8988T (cell line): Measurements from ENCODE around the gene NUAK1.
A peak's percentile ranks its signal among the peaks of the same experiment; 100 is the strongest.
"Not testable (repeated sequence)": the region's sequence is repeated elsewhere in the genome, so short reads cannot be mapped to it uniquely, and the experiment has no call there.

Experiments used
- DNase-seq: peaks from one replicate; pipeline ENCODE4 v3.0.0; 2011

NUAK1 gene

GRCh38 chr12:106146987-106147386, 8.2 kb upstream of the NUAK1 start:
- no peak for DNase-seq

DNA sequence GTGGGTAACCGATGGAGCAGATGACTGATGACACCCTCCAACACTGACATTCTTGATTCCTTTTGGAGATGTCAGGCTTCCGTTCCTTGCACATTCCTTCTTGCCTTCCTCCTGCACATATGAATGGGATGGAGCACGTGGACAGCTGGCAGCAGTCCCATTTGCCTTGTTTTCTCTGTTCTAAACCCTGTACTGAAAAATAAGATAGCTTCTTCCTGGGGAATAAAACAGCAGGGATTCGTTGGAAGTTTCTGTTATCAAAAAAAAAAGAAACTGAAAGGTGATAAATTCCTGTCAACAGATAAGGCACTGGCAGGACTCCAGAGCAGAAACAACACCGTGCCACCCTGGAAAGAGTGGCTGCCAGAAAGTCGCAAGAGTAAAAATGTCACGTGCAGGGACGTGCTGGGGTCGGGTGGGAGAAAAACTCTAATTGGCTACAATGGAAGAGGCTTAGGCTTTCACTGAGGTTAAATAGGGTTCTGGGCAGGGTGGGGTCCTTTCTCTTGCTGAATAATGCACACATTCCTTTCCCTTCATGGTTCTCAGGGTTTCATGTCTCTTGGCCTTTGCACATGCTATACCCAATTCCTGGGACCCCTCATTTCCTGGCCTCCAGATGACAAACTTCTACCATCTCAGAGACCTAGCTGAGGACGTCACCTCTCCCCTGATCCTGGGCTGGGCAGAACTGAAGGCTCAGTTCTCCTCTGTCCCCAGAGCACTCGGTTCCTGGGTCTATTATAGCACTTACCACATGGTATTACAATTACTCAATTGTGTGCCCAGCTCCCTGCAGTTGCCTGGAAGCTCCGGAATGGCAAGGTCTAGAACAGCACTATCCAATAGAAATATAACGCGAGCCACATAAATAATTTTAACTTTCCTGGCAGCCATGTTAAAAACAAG, 7.0 kb upstream of the NUAK1 start:
- no peak for DNase-seq

- no peak for DNase-seq
Observed at GRCh38 chr12:106144847-106145246, 6.1 kb upstream of the NUAK1 start.

GRCh38 chr12:106142591-106143261, 4.0 kb upstream of the NUAK1 start:
- no peak for DNase-seq

GRCh38 chr12:106141920-106142319, 3.2 kb upstream of the NUAK1 start:
- not testable (repeated sequence) for DNase-seq

DNA sequence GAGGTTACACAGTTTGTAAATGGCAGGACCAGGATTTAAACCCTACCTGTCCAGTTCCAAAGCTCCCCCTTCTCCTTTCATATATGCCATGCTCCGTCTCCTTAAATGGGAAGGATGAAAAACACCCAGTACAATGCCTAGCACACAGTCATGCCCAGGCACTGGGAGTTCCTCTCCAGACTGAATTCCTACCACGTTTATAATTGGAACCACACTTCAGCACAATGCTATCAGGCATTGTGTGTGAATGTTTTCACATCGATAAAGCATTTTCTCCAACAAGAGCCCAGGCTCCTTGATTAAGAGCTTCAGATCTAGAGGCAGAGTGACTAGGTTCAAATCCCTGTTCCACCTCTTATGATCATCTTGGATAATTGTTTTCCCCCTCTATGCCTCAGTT, 2.7 kb upstream of the NUAK1 start:
- DNase-seq, result no peak

- DNase-seq, result no peak
Observed at GRCh38 chr12:106141003-106141402, 2.2 kb upstream of the NUAK1 start.

- DNase-seq, result no peak
Observed at GRCh38 chr12:106140223-106140986, 1.7 kb upstream of the NUAK1 start.

- DNase-seq, result peak; percentile 63
Observed at GRCh38 chr12:106139422-106140171, 843 bp upstream of the NUAK1 start.

DNA sequence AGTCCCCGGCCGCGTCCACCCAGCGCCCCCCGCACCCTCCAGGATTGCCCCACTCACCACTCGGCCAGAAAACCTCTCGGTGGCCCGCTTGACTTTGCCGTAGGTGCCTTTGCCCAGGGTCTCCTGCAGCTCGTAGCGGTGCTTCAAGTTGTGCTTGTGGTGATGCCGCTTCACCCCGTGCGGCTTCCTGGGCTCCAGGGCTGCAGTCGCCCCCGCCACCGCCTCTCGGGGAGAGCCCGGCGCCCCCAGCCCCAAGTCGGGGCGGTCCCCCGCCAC, 459 bp downstream of the NUAK1 start:
- no peak for DNase-seq

DNA sequence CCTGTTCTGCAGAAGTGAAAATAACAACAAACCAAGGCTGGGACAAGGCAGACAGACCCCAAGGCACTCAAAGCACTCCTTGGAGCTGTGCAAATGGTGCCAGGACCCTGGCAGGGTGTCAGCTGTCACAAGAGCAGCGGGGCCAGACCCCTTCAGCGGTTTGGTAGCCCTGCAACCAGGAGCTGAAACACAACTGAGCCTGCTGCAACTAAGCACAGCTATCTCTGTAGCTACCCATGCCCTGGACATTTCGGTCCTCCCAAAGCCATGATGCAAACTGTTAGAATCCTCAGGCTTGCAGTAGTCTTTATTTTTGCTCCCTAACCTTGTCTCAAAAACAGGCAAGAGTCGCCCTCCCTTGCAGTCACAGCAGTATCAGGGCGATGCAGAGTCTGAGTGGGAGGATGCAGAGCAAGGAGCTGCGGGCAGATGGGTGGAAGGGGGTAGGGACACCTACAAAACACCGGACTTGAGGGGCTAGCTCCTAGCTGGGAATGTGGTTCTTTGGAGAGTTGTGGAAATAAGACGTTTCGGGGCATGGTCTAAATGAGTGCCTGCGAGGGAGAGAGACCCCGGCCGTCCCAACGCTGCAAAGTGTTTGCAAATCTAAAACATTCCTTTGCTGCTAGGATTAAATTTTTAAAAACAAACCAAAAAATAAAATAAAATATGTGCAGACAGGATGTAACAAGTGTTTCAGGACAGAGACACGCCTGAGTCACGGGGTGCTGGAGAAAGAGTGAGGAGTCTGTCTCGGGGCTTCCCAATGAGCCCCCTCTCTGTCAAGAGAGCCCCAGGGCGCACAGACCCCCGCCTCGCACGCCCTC, 1.0 kb downstream of the NUAK1 start:
- DNase-seq, result no peak

DNA sequence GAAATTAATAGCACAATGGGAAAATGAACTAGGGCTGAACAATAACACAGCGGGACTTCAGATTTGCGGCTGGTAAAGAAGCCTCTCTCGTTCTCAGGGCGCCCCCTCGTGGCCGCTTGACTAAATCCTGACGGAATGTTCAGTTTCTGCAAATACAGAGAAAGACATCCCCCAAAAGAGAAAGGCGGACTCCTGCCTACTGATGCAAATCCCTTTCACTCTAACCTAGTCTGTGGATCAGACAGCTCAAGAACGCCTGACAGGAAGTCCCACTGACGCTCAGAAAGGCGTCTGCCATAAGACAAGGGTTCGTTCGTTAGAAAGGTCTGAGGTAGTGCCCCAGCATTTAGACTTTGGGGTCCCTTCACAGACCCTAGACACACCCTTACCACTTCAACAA, 2.5 kb downstream of the NUAK1 start:
- no peak for DNase-seq

GRCh38 chr12:106135781-106136180, 3.0 kb downstream of the NUAK1 start:
- DNase-seq, result no peak

GRCh38 chr12:106135075-106135474, 3.7 kb downstream of the NUAK1 start:
- DNase-seq, result no peak

GRCh38 chr12:106134294-106134949, 4.3 kb downstream of the NUAK1 start:
- DNase-seq, result no peak

GRCh38 chr12:106133136-106134087, 5.3 kb downstream of the NUAK1 start:
- DNase-seq, result peak; percentile 66

- DNase-seq, result no peak
Observed at GRCh38 chr12:106132175-106133135, 6.3 kb downstream of the NUAK1 start.

DNA sequence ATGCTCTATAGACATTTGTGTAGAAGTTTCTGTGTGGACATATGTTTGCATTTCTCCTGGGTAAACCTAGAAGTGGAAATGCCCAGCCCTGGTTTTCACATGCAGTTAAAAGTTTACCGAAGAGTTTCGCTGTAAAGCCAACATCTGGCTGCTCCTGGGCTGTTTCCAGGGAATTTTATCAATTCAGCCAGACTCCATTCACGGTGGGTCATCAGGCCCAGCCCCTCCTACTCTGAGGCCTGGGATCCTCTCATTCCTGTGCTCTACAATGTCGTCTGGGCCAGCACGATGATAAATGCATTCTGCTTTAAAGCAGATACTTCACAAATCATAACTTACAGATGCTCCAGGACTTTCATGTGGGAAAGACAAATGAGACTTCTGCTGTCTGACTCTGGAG, 7.1 kb downstream of the NUAK1 start:
- no peak for DNase-seq

DNA sequence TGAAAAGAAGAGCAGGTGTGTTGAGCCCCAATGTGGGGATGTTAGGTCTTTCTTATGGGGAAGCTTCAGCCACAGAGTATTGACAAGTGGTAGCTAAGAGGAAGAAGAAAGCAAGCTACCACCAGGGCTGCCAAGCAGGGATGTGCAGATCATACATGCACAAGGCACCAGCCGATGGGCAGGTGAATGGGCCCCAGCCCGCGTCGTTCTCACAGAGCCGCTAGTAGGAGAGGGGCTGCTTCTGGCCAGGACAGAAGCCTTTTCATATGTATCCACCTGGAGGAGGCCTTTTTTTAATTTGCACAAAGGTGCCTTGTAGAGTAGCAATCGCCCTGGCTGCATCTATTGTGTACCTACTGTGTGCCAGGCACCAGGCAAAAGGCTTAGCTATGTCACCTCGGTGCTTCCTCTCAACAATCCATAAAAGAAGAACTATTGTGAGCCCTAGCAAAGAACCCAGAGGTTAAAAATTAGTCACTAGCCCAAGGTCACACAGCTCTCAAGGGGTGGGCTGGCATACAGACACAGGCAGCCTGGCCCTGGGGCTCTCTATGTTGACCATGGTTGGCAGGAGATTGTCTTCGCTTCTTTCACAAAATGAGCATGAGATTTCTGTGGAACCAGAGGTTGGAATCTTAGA, 8.2 kb downstream of the NUAK1 start:
- no peak for DNase-seq
